Right ventricle myocardium inferior (tissue), 1 donor: ENCODE results near the gene RUNX3. TPM values are rescaled to one million over a fixed set of nuclear protein-coding genes. Genes with fewer than 3 reads are reported as not detected.

Source experiments
- ATAC-seq: fragments of 200-7000 bp; cut with Tn5 transposase; one replicate; pipeline ENCODE4 v1.9.1; 2020; ENCODE audit warnings: mild to moderate bottlenecking, moderate library complexity
- DNase-seq: peaks from one replicate; pipeline ENCODE4 v3.0.0; 2021; ENCODE audit errors: missing footprints
- intact Hi-C: fragments of 100-400 bp; cut with DNase I; formaldehyde crosslinking; loops from one replicate; pipeline ENCODE4 v1.11.0; 2022
- total RNA-seq: library from RNA; stranded (reverse); fragmentation: NEBNext Ultra II Directional; extraction: Animal tissue kit (Norgen Biotek cat#: 25700); gene quantifications from one replicate; pipeline ENCODE4 v1.2.1, GENCODE V29; 2021
- donor health status: DM: no; HTN: yes; CAD: no; lungs with severe emphysema.

The RUNX3 gene
- total RNA-seq, 1 donor from 2014 or later, result 1.8 TPM

- intact Hi-C loops, result no loop called here
- DNase-seq (no peak), ATAC-seq (no peak)
Measured at GRCh38 chr1:24964811-24965570, 34.9 kb upstream of the RUNX3 start.

GRCh38 chr1:24963943-24964693 is 34.0 kb upstream of the RUNX3 start:
- intact Hi-C loops, result no loop called here
- ATAC-seq (no peak), DNase-seq (no peak)

- ATAC-seq (no peak), DNase-seq (no peak)
- intact Hi-C loops, result no loop called here
Measured at GRCh38 chr1:24963099-24963872, 33.2 kb upstream of the RUNX3 start.

- DNase-seq (no peak), ATAC-seq (no peak)
- intact Hi-C loops, result no loop called here
Measured at GRCh38 chr1:24961961-24962861, 32.1 kb upstream of the RUNX3 start.

- DNase-seq (no peak), ATAC-seq (no peak)
- intact Hi-C loops, result no loop called here
Measured at GRCh38 chr1:24961334-24961733, 31.3 kb upstream of the RUNX3 start.

- ATAC-seq (no peak), DNase-seq (no peak)
- intact Hi-C loops, result no loop called here
Measured at GRCh38 chr1:24960071-24960801, 30.2 kb upstream of the RUNX3 start.

- no peak for DNase-seq
- intact Hi-C loops, result no loop called here
- ATAC-seq, result no peak
Measured at GRCh38 chr1:24959623-24959975, 29.5 kb upstream of the RUNX3 start.

GRCh38 chr1:24958766-24959622 is 28.9 kb upstream of the RUNX3 start:
- intact Hi-C loops, result no loop called here
- no peak for ATAC-seq
- no peak for DNase-seq

GRCh38 chr1:24957808-24958752 is 28.0 kb upstream of the RUNX3 start:
- DNase-seq (no peak), ATAC-seq (no peak)
- intact Hi-C loops, result no loop called here

- ATAC-seq (no peak), DNase-seq (no peak)
- intact Hi-C loops, result no loop called here
Measured at GRCh38 chr1:24957016-24957807, 27.1 kb upstream of the RUNX3 start.

GRCh38 chr1:24955779-24956365 is 25.8 kb upstream of the RUNX3 start:
- no peak for ATAC-seq
- no peak for DNase-seq
- intact Hi-C loops, result no loop called here

- intact Hi-C loops, result no loop called here
- DNase-seq (no peak), ATAC-seq (no peak)
Measured at GRCh38 chr1:24955161-24955560, 25.1 kb upstream of the RUNX3 start.

- DNase-seq (no peak), ATAC-seq (no peak)
- intact Hi-C loops, result no loop called here
Measured at GRCh38 chr1:24954631-24955030, 24.6 kb upstream of the RUNX3 start.

GRCh38 chr1:24954022-24954421 is 23.9 kb upstream of the RUNX3 start:
- ATAC-seq, result no peak
- no peak for DNase-seq
- intact Hi-C loops, result no loop called here

- ATAC-seq (no peak), DNase-seq (no peak)
- intact Hi-C loops, result no loop called here
Measured at GRCh38 chr1:24952413-24952841, 22.4 kb upstream of the RUNX3 start.
